Upper lobe of left lung (tissue), 4 donors: ENCODE measurements around the gene MLF2.

ENCODE experiments used
- POLR2A ChIP-seq, 4 donors: fragments of 450-650 bp; IDR thresholded peaks; one replicate each; pipeline ENCODE4 v1.5.1; 2016 to 2017; ENCODE audit warnings: antibody characterized with exemption in 4 of 4, mild to moderate bottlenecking in 2 of 4
- POLR2AphosphoS5 ChIP-seq, 2 donors: sonication (generic); formaldehyde crosslinking; IDR thresholded peaks; one replicate each; pipeline ENCODE4 v1.5.1; 2017; ENCODE audit warnings: antibody characterized with exemption in 2 of 2
- TF ChIP-seq, protein P1 (sequence below), 6 experiments: fragments of 450-650 bp in 4 of 6; fragments of 200-600 bp in 2 of 6; sonication (generic) in 2 of 6; IDR thresholded peaks; one replicate each; pipeline ENCODE4 v1.5.1; 2016 to 2019; ENCODE audit warnings: antibody characterized with exemption in 6 of 6

DNA sequence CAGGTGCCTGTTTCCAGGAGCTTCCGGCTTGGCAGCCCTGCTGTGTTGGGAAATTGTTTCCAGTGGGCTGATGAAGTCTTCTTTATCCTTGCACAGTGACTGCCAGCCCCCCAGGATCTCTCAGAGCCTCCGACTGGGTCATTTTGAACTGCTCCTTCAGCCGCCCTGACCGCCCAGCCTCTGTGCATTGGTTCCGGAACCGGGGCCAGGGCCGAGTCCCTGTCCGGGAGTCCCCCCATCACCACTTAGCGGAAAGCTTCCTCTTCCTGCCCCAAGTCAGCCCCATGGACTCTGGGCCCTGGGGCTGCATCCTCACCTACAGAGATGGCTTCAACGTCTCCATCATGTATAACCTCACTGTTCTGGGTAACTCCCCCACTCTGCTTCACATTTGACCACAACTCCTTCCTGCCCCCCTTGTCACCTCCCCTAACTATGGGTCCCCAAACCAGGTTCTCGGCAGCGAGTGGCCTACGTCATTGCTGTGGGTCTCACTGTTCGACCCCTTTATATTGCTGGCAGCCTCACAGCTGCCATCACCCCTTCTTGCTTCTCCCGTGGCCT lies 21.6 kb upstream of the MLF2 start:
- TF ChIP-seq, protein P1, sequence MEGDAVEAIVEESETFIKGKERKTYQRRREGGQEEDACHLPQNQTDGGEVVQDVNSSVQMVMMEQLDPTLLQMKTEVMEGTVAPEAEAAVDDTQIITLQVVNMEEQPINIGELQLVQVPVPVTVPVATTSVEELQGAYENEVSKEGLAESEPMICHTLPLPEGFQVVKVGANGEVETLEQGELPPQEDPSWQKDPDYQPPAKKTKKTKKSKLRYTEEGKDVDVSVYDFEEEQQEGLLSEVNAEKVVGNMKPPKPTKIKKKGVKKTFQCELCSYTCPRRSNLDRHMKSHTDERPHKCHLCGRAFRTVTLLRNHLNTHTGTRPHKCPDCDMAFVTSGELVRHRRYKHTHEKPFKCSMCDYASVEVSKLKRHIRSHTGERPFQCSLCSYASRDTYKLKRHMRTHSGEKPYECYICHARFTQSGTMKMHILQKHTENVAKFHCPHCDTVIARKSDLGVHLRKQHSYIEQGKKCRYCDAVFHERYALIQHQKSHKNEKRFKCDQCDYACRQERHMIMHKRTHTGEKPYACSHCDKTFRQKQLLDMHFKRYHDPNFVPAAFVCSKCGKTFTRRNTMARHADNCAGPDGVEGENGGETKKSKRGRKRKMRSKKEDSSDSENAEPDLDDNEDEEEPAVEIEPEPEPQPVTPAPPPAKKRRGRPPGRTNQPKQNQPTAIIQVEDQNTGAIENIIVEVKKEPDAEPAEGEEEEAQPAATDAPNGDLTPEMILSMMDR (IDR thresholded peaks at IDR 0.05) = no peak
- TF ChIP-seq POLR2A (IDR thresholded peaks at IDR 0.05) (peak in 1 of 4 donors; percentile 41), POLR2AphosphoS5 (IDR thresholded peaks at IDR 0.05) (no peak)
